Natural killer cell (primary cell): ENCODE results near the gene TMEM270. TPM values are rescaled to one million over a fixed set of nuclear protein-coding genes. Genes with fewer than 3 reads are reported as not detected.

ENCODE experiments used
- ATAC-seq, 3 donors: fragments of 150-1000 bp in 2 of 3; fragments of 200-7000 bp in 1 of 3; cut with Tn5 transposase; 1 replicate in 1 of 3; 2 replicates in 2 of 3; pipeline ENCODE4 v1.10.0; 2021; ENCODE audit warnings: mild to moderate bottlenecking in 2 of 3, moderate library complexity in 2 of 3
- DNase-seq, 2 donors: peaks; one replicate each; pipeline versions ENCODE4 v3.0.0 to v3.0.0-alpha.2; 2013 to 2021; ENCODE audit warnings: mixed read lengths in 1 of 2
- H3K27ac ChIP-seq: one replicate; pipeline ENCODE4 v1.5.1; 2013; ENCODE audit warnings: mild to moderate bottlenecking, low read length
- H3K27me3 ChIP-seq: one replicate; pipeline ENCODE4 v1.6.1; 2013; ENCODE audit warnings: low read length; ENCODE audit not compliant: control insufficient read depth, insufficient read depth
- H3K36me3 ChIP-seq: one replicate; pipeline ENCODE4 v1.6.1; 2013; ENCODE audit warnings: low read length; ENCODE audit not compliant: control insufficient read depth, insufficient read depth
- H3K4me1 ChIP-seq: one replicate; pipeline ENCODE4 v1.6.1; 2013; ENCODE audit warnings: low read length; ENCODE audit not compliant: control insufficient read depth, insufficient read depth
- H3K4me3 ChIP-seq: one replicate; pipeline ENCODE4 v1.5.1; 2013; ENCODE audit warnings: low read length
- H3K9me3 ChIP-seq: one replicate; pipeline ENCODE4 v1.6.1; 2013; ENCODE audit warnings: low read length; ENCODE audit not compliant: control insufficient read depth, insufficient read depth
- H3K27ac Mint-ChIP-seq, 2 donors: one replicate each; pipeline ENCODE4 v1.8.0; 2022; ENCODE audit warnings: mild to moderate bottlenecking in 2 of 2, mixed read lengths in 2 of 2, moderate library complexity in 1 of 2
- H3K27me3 Mint-ChIP-seq, 2 donors: one replicate each; pipeline ENCODE4 v1.8.0; 2022; ENCODE audit warnings: low read depth in 2 of 2, mixed read lengths in 2 of 2
- H3K36me3 Mint-ChIP-seq: one replicate; pipeline ENCODE4 v1.8.0; 2022; ENCODE audit warnings: mixed read lengths
- H3K4me1 Mint-ChIP-seq, 2 donors: one replicate each; pipeline ENCODE4 v1.8.0; 2022; ENCODE audit warnings: mixed read lengths in 2 of 2
- H3K4me3 Mint-ChIP-seq: one replicate; pipeline ENCODE4 v1.8.0; 2022; ENCODE audit warnings: mild to moderate bottlenecking, moderate library complexity, mixed read lengths
- H3K9me3 Mint-ChIP-seq, 2 donors: one replicate each; pipeline ENCODE4 v1.8.0; 2022; ENCODE audit warnings: mixed read lengths in 2 of 2
- CTCF ChIP-seq: fragments of 200-600 bp; IDR thresholded peaks from one replicate; pipeline ENCODE4 v1.8.0; 2022; ENCODE audit warnings: antibody characterized with exemption
- WGBS: methylation state at CpG from one replicate; pipeline ENCODE4 v1.1.7; 2013; ENCODE audit warnings: missing lambda C conversion rate; ENCODE audit not compliant: insufficient coverage; 5-methylcytosine and 5-hydroxymethylcytosine counted together
- intact Hi-C: fragments of 100-400 bp; cut with micrococcal nuclease; formaldehyde crosslinking; loops from one replicate; pipeline ENCODE4 v1.14.2; 2022
- total RNA-seq, 4 donors: library from RNA; stranded (reverse); fragments of 120-200 nt in 1 of 4; gene quantifications; one replicate each; pipeline versions ENCODE4 v1.2.3 to v1.2.4, GENCODE V29; 2013 to 2022

TMEM270 gene
- total RNA-seq, 3 donors from 2014 or later (not counting 1 experiment from before 2014, with no cell fraction given): not detected

GRCh38 chr7:73827567-73828106 lies 33.3 kb upstream of the TMEM270 start:
- TF ChIP-seq CTCF: no peak
- no peak overlapping the region for H3K27ac ChIP-seq
- Mint-ChIP-seq H3K9me3 (no peaks in the 10 kb centered on the region), H3K4me3 (no peak overlapping the region), H3K36me3 (no peaks in the 10 kb centered on the region), H3K4me1 (peaks cover 25 to 26% of the 10 kb centered on the region in 2 donors), H3K27me3 (peaks cover 18 to 34% of the 10 kb centered on the region in 2 donors), H3K27ac (peak overlapping the region in 1 of 2 donors; percentile 68)
- 27% methylated on average over 8 of the region's 11 CpGs for WGBS
- no peaks in the 10 kb centered on the region for H3K9me3 ChIP-seq
- H3K36me3 ChIP-seq: no peaks in the 10 kb centered on the region
- intact Hi-C loops: no loop called here
- H3K27me3 ChIP-seq: peaks cover 3% of the 10 kb centered on the region
- DNase-seq (peak in 1 of 2 donors; percentile 23), ATAC-seq (no peak)
- H3K4me3 ChIP-seq: no peak overlapping the region
- H3K4me1 ChIP-seq: peaks cover 24% of the 10 kb centered on the region

- no peaks in the 10 kb centered on the region for H3K9me3 ChIP-seq
- Mint-ChIP-seq H3K4me3 (peak overlapping the region; percentile 5), H3K4me1 (peaks cover 25 to 26% of the 10 kb centered on the region in 2 donors), H3K27me3 (peaks cover 18 to 31% of the 10 kb centered on the region in 2 donors), H3K9me3 (no peaks in the 10 kb centered on the region), H3K36me3 (no peaks in the 10 kb centered on the region), H3K27ac (peak overlapping the region in 1 of 2 donors; percentile 68)
- intact Hi-C loops: no loop called here
- no peak for TF ChIP-seq CTCF
- 70% methylated on average over 13 of the region's 14 CpGs for whole genome bisulfite sequencing
- H3K4me3 ChIP-seq: no peak overlapping the region
- DNase-seq: peak in 1 of 2 donors; percentile 42
- ATAC-seq: peak; percentile 70 to 83 (median 76)
- peaks cover 3% of the 10 kb centered on the region for H3K27me3 ChIP-seq
- H3K4me1 ChIP-seq: peaks cover 24% of the 10 kb centered on the region
- H3K36me3 ChIP-seq: no peaks in the 10 kb centered on the region
- no peak overlapping the region for H3K27ac ChIP-seq
These were observed 32.7 kb upstream of the TMEM270 start for GRCh38 chr7:73828107-73828803.

GRCh38 chr7:73828972-73829371 lies 32.0 kb upstream of the TMEM270 start:
- intact Hi-C loops: no loop called here
- Mint-ChIP-seq H3K9me3 (no peaks in the 10 kb centered on the region), H3K4me1 (peaks cover 25 to 26% of the 10 kb centered on the region in 2 donors), H3K27ac (no peak overlapping the region), H3K4me3 (no peak overlapping the region), H3K36me3 (no peaks in the 10 kb centered on the region), H3K27me3 (peaks cover 18 to 28% of the 10 kb centered on the region in 2 donors)
- no peak for ATAC-seq
- no peak overlapping the region for H3K4me3 ChIP-seq
- H3K36me3 ChIP-seq: no peaks in the 10 kb centered on the region
- H3K27ac ChIP-seq: no peak overlapping the region
- no peak for TF ChIP-seq CTCF
- H3K4me1 ChIP-seq: peaks cover 24% of the 10 kb centered on the region
- peak in 1 of 2 donors; percentile 1 for DNase-seq
- H3K27me3 ChIP-seq: peaks cover 3% of the 10 kb centered on the region
- no peaks in the 10 kb centered on the region for H3K9me3 ChIP-seq
- WGBS: 58% methylated on average over 5 of the region's 5 CpGs
